Activated CD4-positive, alpha-beta T cell treated with anti-CD3 and anti-CD28 coated beads for 4 hours (primary cell): Measurements from ENCODE around the gene NIPAL3.

Experiments
- DNase-seq, 2 donors: peaks; one replicate each; pipeline ENCODE4 v3.0.0-alpha.2; 2020

Gene NIPAL3

GRCh38 chr1:24391882-24392603 lies 23.6 kb upstream of the NIPAL3 start:
- peak; percentile 56 to 69 for DNase-seq

GRCh38 chr1:24392604-24392946 lies 23.0 kb upstream of the NIPAL3 start:
- DNase-seq = no peak

GRCh38 chr1:24392982-24393650 lies 22.5 kb upstream of the NIPAL3 start:
- no peak for DNase-seq

- DNase-seq = no peak
Measured at GRCh38 chr1:24393892-24394291, 21.7 kb upstream of the NIPAL3 start.

- DNase-seq = no peak
Measured at GRCh38 chr1:24400065-24400464, 15.5 kb upstream of the NIPAL3 start.

GRCh38 chr1:24403806-24404205 lies 11.8 kb upstream of the NIPAL3 start:
- DNase-seq = no peak

- DNase-seq = no peak
Measured at GRCh38 chr1:24406788-24407187, 8.8 kb upstream of the NIPAL3 start.

GRCh38 chr1:24409535-24409934 lies 6.1 kb upstream of the NIPAL3 start:
- DNase-seq = no peak

- no peak for DNase-seq
Measured at GRCh38 chr1:24410750-24411149, 4.9 kb upstream of the NIPAL3 start.

- DNase-seq = no peak
Measured at GRCh38 chr1:24411963-24412362, 3.6 kb upstream of the NIPAL3 start.

- DNase-seq = no peak
Measured at GRCh38 chr1:24412408-24412807, 3.2 kb upstream of the NIPAL3 start.

GRCh38 chr1:24413350-24414163 lies 2.0 kb upstream of the NIPAL3 start, which contains the start of gene STPG1:
TSS of gene STPG1 (minus strand) at chr1:24413782. CDS start at chr1:24401388, 12,394 bp downstream.
- peak; percentile 70 to 74 for DNase-seq

- peak in 1 of 2 donors; percentile 23 for DNase-seq
Measured at GRCh38 chr1:24414775-24415333, 748 bp upstream of the NIPAL3 start.

- DNase-seq = peak in 1 of 2 donors; percentile 7
Measured at GRCh38 chr1:24415910-24416665, 486 bp downstream of the NIPAL3 start.

GRCh38 chr1:24416666-24417391 lies 1.2 kb downstream of the NIPAL3 start:
- peak; percentile 17 to 21 for DNase-seq

- DNase-seq = no peak
Measured at GRCh38 chr1:24417681-24418080, 2.1 kb downstream of the NIPAL3 start.

GRCh38 chr1:24418898-24419628 lies 3.5 kb downstream of the NIPAL3 start:
- DNase-seq = no peak

GRCh38 chr1:24420547-24420946 lies 4.9 kb downstream of the NIPAL3 start:
- no peak for DNase-seq

- DNase-seq = no peak
Measured at GRCh38 chr1:24421502-24421901, 5.9 kb downstream of the NIPAL3 start.

GRCh38 chr1:24424207-24424606 lies 8.6 kb downstream of the NIPAL3 start:
- no peak for DNase-seq

- DNase-seq = no peak
Measured at GRCh38 chr1:24424990-24425389, 9.4 kb downstream of the NIPAL3 start.
